Duodenal mucosa (tissue), 2 donors: Measurements from ENCODE around the gene CLTA.

ENCODE experiments used
- H3K27ac ChIP-seq: one replicate; pipeline ENCODE4 v1.7.0; 2013; ENCODE audit warnings: low read depth, low read length
- H3K27me3 ChIP-seq, 2 donors: one replicate each; pipeline ENCODE4 v1.7.0; 2013; ENCODE audit warnings: low read length in 2 of 2, control low read depth in 1 of 2; ENCODE audit not compliant: insufficient read depth in 2 of 2, control insufficient read depth in 1 of 2
- H3K36me3 ChIP-seq, 2 donors: one replicate each; pipeline ENCODE4 v1.7.0; 2013; ENCODE audit warnings: low read length in 2 of 2, control low read depth in 1 of 2; ENCODE audit not compliant: insufficient read depth in 2 of 2, control insufficient read depth in 1 of 2
- H3K4me1 ChIP-seq, 2 donors: one replicate each; pipeline ENCODE4 v1.7.0; 2013; ENCODE audit warnings: low read length in 2 of 2, control low read depth in 1 of 2; ENCODE audit not compliant: insufficient read depth in 2 of 2, control insufficient read depth in 1 of 2
- H3K4me3 ChIP-seq, 2 donors: one replicate each; pipeline ENCODE4 v1.7.0; 2013; ENCODE audit warnings: low read length in 2 of 2, low read depth in 1 of 2
- H3K9ac ChIP-seq, 2 donors: one replicate each; pipeline ENCODE4 v1.7.0; 2013; ENCODE audit warnings: low read length in 2 of 2, low read depth in 1 of 2
- H3K9me3 ChIP-seq, 2 donors: one replicate each; pipeline ENCODE4 v1.7.0; 2013; ENCODE audit warnings: low read length in 2 of 2, control low read depth in 1 of 2; ENCODE audit not compliant: control insufficient read depth in 1 of 2

CLTA gene

GRCh38 chr9:36251428-36251827 lies 60.7 kb downstream of the CLTA start:
- H3K27ac ChIP-seq: no peak overlapping the region
- no peaks in the 10 kb centered on the region for H3K9me3 ChIP-seq
- no peak overlapping the region for H3K9ac ChIP-seq
- no peaks in the 10 kb centered on the region for H3K4me1 ChIP-seq
- no peaks in the 10 kb centered on the region for H3K36me3 ChIP-seq
- H3K4me3 ChIP-seq: no peak overlapping the region
- H3K27me3 ChIP-seq: no peaks in the 10 kb centered on the region

GRCh38 chr9:36258208-36258995 lies 67.7 kb downstream of the CLTA start, which contains the start of gene GNE:
TSS of gene GNE (minus strand) at chr9:36258448. CDS start at chr9:36249355, 9,093 bp downstream.
- peak within 1 kb of the TSS; percentile 77 for H3K27ac ChIP-seq

GRCh38 chr9:36258996-36259533 lies 68.3 kb downstream of the CLTA start:
- Histone ChIP-seq H3K27me3 (no peaks in the 10 kb centered on the region), H3K9me3 (no peaks in the 10 kb centered on the region), H3K27ac (peak overlapping the region; percentile 77), H3K4me3 (peak overlapping the region; percentile 84 to 87), H3K9ac (peak overlapping the region; percentile 73 to 79), H3K36me3 (no peaks in the 10 kb centered on the region), H3K4me1 (peaks cover 0 to 12% of the 10 kb centered on the region in 2 donors)

More at GRCh38 chr9:36258208-36258995, 67.7 kb downstream of the CLTA start, which contains the start of gene GNE:
- H3K4me1 ChIP-seq: peaks cover 0 to 12% of the 10 kb centered on the region in 2 donors
- H3K4me3 ChIP-seq: peak within 1 kb of the TSS; percentile 84 to 87
- H3K9ac ChIP-seq: peak within 1 kb of the TSS; percentile 73 to 79
- no peaks in the 10 kb centered on the region for H3K36me3 ChIP-seq
- H3K9me3 ChIP-seq: no peaks in the 10 kb centered on the region
- no peaks in the 10 kb centered on the region for H3K27me3 ChIP-seq
